Loucy (cell line): Measurements from ENCODE around the gene METAP1D.
A peak's percentile ranks its signal among the peaks of the same experiment; 100 is the strongest.

Experiments used
- H2AFZ ChIP-seq: fragments of 200-600 bp; sonication (generic); 2 replicates; pipeline ENCODE4 v1.6.0; 2016; ENCODE audit warnings: antibody characterized with exemption, mild to moderate bottlenecking, low read length, moderate library complexity
- H3F3A ChIP-seq: fragments of 200-600 bp; 2 replicates; pipeline ENCODE4 v1.6.0; 2016; ENCODE audit warnings: antibody characterized with exemption, low read depth, mild to moderate bottlenecking
- H3K27me3 ChIP-seq: fragments of 200-600 bp; sonication (generic); 2 replicates; pipeline ENCODE4 v1.6.1; 2014; ENCODE audit warnings: low read length, mild to moderate bottlenecking; ENCODE audit not compliant: insufficient read depth, poor library complexity, severe bottlenecking
- H3K36me3 ChIP-seq: fragments of 200-600 bp; sonication (generic); 2 replicates; pipeline ENCODE4 v1.6.1; 2016; ENCODE audit warnings: low read length; ENCODE audit not compliant: insufficient read depth
- H3K4me1 ChIP-seq: fragments of 200-600 bp; sonication (generic); 2 replicates; pipeline ENCODE4 v1.5.1; 2014; ENCODE audit warnings: low read length, mild to moderate bottlenecking; ENCODE audit not compliant: insufficient read depth, poor library complexity, severe bottlenecking
- H3K4me2 ChIP-seq: fragments of 200-600 bp; sonication (generic); 2 replicates; pipeline ENCODE4 v1.6.0; 2014; ENCODE audit warnings: antibody characterized with exemption, low read length, low read depth, mild to moderate bottlenecking; ENCODE audit not compliant: poor library complexity, severe bottlenecking
- H3K4me3 ChIP-seq: fragments of 200-600 bp; sonication (generic); 2 replicates; pipeline ENCODE4 v1.5.1; 2014; ENCODE audit warnings: low read length, mild to moderate bottlenecking, mixed read lengths; ENCODE audit not compliant: poor library complexity, severe bottlenecking
- H3K79me2 ChIP-seq: fragments of 200-600 bp; sonication (generic); 2 replicates; pipeline ENCODE4 v1.6.1; 2014; ENCODE audit warnings: low read length; ENCODE audit not compliant: insufficient read depth
- H3K9ac ChIP-seq: fragments of 200-600 bp; sonication (generic); 2 replicates; pipeline ENCODE4 v1.6.0; 2014; ENCODE audit warnings: mild to moderate bottlenecking, low read depth, low read length, moderate library complexity; ENCODE audit not compliant: poor library complexity, severe bottlenecking
- H3K9me2 ChIP-seq: fragments of 200-600 bp; sonication (generic); replicated peaks from 2 replicates; pipeline ENCODE4 v1.6.1; 2016; ENCODE audit warnings: low read depth, low read length, mixed read lengths
- H3K9me3 ChIP-seq: fragments of 200-600 bp; sonication (generic); 2 replicates; pipeline ENCODE4 v1.6.1; 2014; ENCODE audit warnings: mild to moderate bottlenecking, antibody characterized with exemption, low read length, low read depth; ENCODE audit not compliant: insufficient read depth
- H4K20me1 ChIP-seq: fragments of 200-600 bp; sonication (generic); 2 replicates; pipeline ENCODE4 v1.6.0; 2014; ENCODE audit warnings: antibody characterized with exemption, low read length, mild to moderate bottlenecking; ENCODE audit not compliant: insufficient read depth, poor library complexity, severe bottlenecking
- EZH2phosphoT487 ChIP-seq: fragments of 200-600 bp; IDR thresholded peaks from 2 replicates; pipeline ENCODE4 v1.6.1; 2018; ENCODE audit warnings: antibody characterized with exemption, mild to moderate bottlenecking, moderate library complexity, borderline replicate concordance
- TF ChIP-seq, protein P1 (sequence below): fragments of 200-600 bp; sonication (generic); conservative IDR thresholded peaks from 2 replicates; pipeline ENCODE4 v1.5.1; 2014; ENCODE audit warnings: mild to moderate bottlenecking, antibody characterized with exemption, low read length

Gene METAP1D

DNA sequence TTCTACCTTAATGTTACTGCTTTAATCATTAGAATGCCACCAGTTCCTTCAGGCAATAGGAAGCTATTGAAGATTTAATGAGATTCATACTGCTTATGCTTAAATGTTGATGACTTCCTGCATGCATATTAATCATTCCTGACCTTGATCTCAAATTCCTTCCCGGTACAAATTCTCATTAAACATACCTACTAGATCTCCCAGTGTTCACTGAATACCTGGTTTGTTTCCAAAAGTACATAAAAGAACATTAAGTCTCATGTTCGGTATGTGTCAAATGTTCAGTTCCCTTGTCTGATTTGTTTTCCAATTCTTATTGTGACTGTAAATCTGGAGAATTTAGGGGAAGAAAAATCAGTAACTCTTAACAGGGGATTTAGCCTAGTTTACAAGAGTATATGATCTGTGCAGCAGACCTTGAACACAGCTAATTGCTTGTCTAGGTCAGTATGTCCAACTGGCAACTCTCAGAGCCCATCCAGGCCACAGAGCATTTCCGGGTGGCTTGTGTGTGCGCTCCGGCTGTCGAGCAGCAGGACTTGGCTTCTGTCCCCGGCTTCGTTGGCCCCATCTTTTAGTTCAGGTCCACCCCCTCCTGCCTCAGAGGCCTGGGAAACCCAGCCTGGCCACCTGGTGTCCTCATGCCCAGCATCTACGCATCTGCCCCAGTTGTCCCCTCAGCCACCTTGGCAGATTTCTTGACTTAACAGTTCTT is 13.1 kb downstream of the METAP1D start:
- Histone ChIP-seq H3K4me1 (peaks cover 21% of the 10 kb centered on the region), H3K27me3 (no peaks in the 10 kb centered on the region), H3K36me3 (no peaks in the 10 kb centered on the region), H4K20me1 (no peaks in the 10 kb centered on the region), H3K9ac (no peak overlapping the region), H3K9me2 (no peaks in the 10 kb centered on the region), H2AFZ (no peak overlapping the region), H3F3A (no peaks in the 10 kb centered on the region), H3K4me2 (peak overlapping the region; percentile 63), H3K79me2 (no peaks in the 10 kb centered on the region), H3K9me3 (no peaks in the 10 kb centered on the region), H3K4me3 (no peak overlapping the region)
- TF ChIP-seq, protein P1, sequence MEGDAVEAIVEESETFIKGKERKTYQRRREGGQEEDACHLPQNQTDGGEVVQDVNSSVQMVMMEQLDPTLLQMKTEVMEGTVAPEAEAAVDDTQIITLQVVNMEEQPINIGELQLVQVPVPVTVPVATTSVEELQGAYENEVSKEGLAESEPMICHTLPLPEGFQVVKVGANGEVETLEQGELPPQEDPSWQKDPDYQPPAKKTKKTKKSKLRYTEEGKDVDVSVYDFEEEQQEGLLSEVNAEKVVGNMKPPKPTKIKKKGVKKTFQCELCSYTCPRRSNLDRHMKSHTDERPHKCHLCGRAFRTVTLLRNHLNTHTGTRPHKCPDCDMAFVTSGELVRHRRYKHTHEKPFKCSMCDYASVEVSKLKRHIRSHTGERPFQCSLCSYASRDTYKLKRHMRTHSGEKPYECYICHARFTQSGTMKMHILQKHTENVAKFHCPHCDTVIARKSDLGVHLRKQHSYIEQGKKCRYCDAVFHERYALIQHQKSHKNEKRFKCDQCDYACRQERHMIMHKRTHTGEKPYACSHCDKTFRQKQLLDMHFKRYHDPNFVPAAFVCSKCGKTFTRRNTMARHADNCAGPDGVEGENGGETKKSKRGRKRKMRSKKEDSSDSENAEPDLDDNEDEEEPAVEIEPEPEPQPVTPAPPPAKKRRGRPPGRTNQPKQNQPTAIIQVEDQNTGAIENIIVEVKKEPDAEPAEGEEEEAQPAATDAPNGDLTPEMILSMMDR, result no peak
- TF ChIP-seq EZH2phosphoT487, result no peak

DNA sequence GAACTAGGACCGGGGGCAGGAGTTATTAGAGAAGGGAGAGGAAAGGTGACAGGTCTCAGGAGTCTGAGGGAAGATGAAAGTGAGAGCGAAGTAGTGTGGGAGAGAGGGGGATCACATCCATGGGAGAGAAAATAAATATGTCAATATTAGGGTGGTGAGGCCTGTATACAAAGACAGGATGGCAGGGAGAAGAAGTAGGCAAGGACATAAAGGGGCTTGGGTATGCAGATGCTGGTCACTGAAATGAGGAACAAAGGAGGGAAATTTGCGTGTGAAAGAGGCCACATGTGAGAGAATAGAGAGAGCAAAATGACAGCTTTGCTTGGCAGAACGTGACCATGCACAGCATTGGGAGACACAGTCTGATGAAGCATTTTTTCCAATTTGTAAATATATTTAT is 13.6 kb downstream of the METAP1D start:
- peaks cover 26% of the 10 kb centered on the region for H3K4me1 ChIP-seq
- H3K9ac ChIP-seq, result no peak overlapping the region
- no peaks in the 10 kb centered on the region for H4K20me1 ChIP-seq
- no peaks in the 10 kb centered on the region for H3F3A ChIP-seq
- no peaks in the 10 kb centered on the region for H3K36me3 ChIP-seq
- H3K4me2 ChIP-seq, result no peak overlapping the region
- H3K9me2 ChIP-seq, result no peaks in the 10 kb centered on the region
- no peaks in the 10 kb centered on the region for H3K79me2 ChIP-seq
- no peaks in the 10 kb centered on the region for H3K9me3 ChIP-seq
- TF ChIP-seq, protein P1, result no peak
- TF ChIP-seq EZH2phosphoT487, result no peak
- H2AFZ ChIP-seq, result no peak overlapping the region
- H3K27me3 ChIP-seq, result no peaks in the 10 kb centered on the region
- H3K4me3 ChIP-seq, result no peak overlapping the region

DNA sequence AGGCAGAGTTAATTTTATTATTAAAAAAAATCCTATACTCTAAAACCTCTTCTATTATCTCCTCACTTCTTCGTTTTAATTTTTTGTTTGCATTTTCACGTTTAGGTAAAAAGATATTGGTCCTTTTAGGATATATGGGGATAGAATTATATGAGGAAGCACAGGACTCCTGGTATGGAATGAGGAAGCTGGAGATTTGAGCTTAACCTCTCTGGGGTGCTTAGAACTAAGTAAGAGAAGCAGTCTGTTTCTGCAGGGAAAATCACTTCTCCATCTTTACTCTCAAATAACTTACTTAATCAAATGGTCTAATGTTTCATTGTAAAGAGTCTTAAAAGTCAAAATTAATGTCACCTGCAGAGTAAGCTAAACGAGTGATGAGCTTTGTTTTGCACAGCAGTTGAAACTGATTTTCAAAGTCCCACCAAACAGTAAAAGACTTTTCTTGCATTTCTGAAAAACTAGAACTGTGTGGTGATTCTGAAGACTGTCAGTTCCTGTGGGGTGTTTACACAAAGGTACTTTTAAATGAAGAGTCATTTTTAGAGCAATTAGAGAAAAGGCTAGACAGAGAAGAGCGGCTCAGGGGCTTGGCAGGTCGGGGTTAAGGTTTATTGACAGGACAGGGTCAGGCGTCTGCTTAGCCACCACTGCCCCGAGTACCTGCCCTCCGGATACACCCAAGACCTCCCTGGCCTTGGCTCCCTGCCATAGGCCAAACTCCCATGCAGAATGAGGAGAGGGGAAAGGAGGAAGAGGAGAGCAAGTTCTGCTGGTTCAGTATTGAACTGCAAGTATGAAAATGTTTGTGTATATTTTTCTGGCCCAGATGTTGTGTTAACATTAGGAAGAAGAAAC is 21.6 kb downstream of the METAP1D start:
- TF ChIP-seq EZH2phosphoT487, result no peak
- TF ChIP-seq, protein P1, result no peak
- Histone ChIP-seq H2AFZ (no peak overlapping the region), H3K79me2 (no peaks in the 10 kb centered on the region), H3K9me3 (no peaks in the 10 kb centered on the region), H3K4me1 (peaks cover 10% of the 10 kb centered on the region), H3K4me3 (no peak overlapping the region), H3K27me3 (no peaks in the 10 kb centered on the region), H3K9me2 (no peaks in the 10 kb centered on the region), H3K4me2 (no peak overlapping the region), H3K36me3 (no peaks in the 10 kb centered on the region), H3F3A (no peaks in the 10 kb centered on the region), H4K20me1 (no peaks in the 10 kb centered on the region), H3K9ac (no peak overlapping the region)
